Small intestine (tissue), 7 donors: ENCODE data around the gene TRHDE. TPM values are rescaled to one million over a fixed set of nuclear protein-coding genes. Genes with fewer than 3 reads are reported as not detected.

Experiments
- DNase-seq, 2 donors: peaks; one replicate each; pipeline versions ENCODE4 v3.0.0 to v3.0.0-alpha.2; 2013
- FAIRE-seq: peaks from 2 replicates; lab custom pipeline; 2012; peaks lifted over from hg19 to GRCh38; lab: Jason Lieb, UNC
- H3K27ac ChIP-seq, 3 donors: one replicate each; pipeline ENCODE4 v1.5.1; 2013; ENCODE audit warnings: low read length in 2 of 3, mild to moderate bottlenecking in 2 of 3, control low read depth in 1 of 3, inconsistent platforms in 1 of 3, low read depth in 1 of 3, moderate library complexity in 1 of 3
- H3K27me3 ChIP-seq, 3 donors: one replicate each; pipeline ENCODE4 v1.6.1; 2013; ENCODE audit warnings: low read length in 3 of 3, inconsistent platforms in 1 of 3; ENCODE audit not compliant: control insufficient read depth in 3 of 3, insufficient read depth in 3 of 3
- H3K36me3 ChIP-seq, 3 donors: one replicate each; pipeline ENCODE4 v1.6.1; 2013; ENCODE audit warnings: low read length in 3 of 3, inconsistent platforms in 1 of 3, low read depth in 1 of 3, mild to moderate bottlenecking in 1 of 3, moderate library complexity in 1 of 3; ENCODE audit not compliant: control insufficient read depth in 3 of 3, insufficient read depth in 2 of 3
- H3K4me1 ChIP-seq, 3 donors: one replicate each; pipeline ENCODE4 v1.6.1; 2013; ENCODE audit warnings: low read length in 2 of 3, inconsistent platforms in 1 of 3, low read depth in 1 of 3, mild to moderate bottlenecking in 1 of 3, moderate library complexity in 1 of 3; ENCODE audit not compliant: control insufficient read depth in 3 of 3, insufficient read depth in 2 of 3
- H3K4me3 ChIP-seq, 3 donors: one replicate each; pipeline ENCODE4 v1.5.1; 2013; ENCODE audit warnings: low read length in 3 of 3, control low read depth in 1 of 3, inconsistent platforms in 1 of 3, low read depth in 1 of 3, mild to moderate bottlenecking in 1 of 3, moderate library complexity in 1 of 3
- H3K9me3 ChIP-seq, 2 donors: one replicate each; pipeline ENCODE4 v1.6.1; 2013; ENCODE audit warnings: low read depth in 1 of 2, low read length in 1 of 2; ENCODE audit not compliant: control insufficient read depth in 2 of 2, insufficient read depth in 1 of 2
- WGBS, 3 donors: extraction: QIAGEN DNeasy Blood & Tissue Kit; methylation state at CpG; one replicate each; pipeline ENCODE4 v1.1.7; 2013; 5-methylcytosine and 5-hydroxymethylcytosine counted together
- polyA plus RNA-seq, 4 donors: library from polyadenylated mRNA; stranded (reverse) in 3 of 4; unstranded in 1 of 4; fragments of 200-250 nt in 3 of 4; fragments of 120-200 nt in 1 of 4; gene quantifications; one replicate each; pipeline versions ENCODE4 v1.2.1 to v1.2.3, GENCODE V29; 2013
- donor health status: healthy with polysubstance abuse.
- donor health status: control.
- donor health status: control.
- donor health status: Bipolar disorder and iron deficiency.
- donor health status: healthy.

The TRHDE gene
- polyA plus RNA-seq, 4 donors, result 0.98 to 14.6 (median 1.8) TPM

- FAIRE-seq, result no peak
- peaks cover 0 to 34% (median 0%) of the 10 kb centered on the region in 3 donors for H3K4me1 ChIP-seq
- no peak for DNase-seq
- H3K9me3 ChIP-seq, result no peaks in the 10 kb centered on the region
- no peaks in the 10 kb centered on the region for H3K27me3 ChIP-seq
- WGBS, 3 donors, result 88 to 93% (median 92%) methylated on average over 6 of the region's 6 CpGs
- H3K36me3 ChIP-seq, result no peaks in the 10 kb centered on the region
- H3K4me3 ChIP-seq, result no peak overlapping the region
- H3K27ac ChIP-seq, result no peak overlapping the region
Observed at GRCh38 chr12:72307229-72307628, 35.1 kb downstream of the TRHDE start.

- no peaks in the 10 kb centered on the region for H3K9me3 ChIP-seq
- WGBS, 3 donors, result 77 to 84% (median 83%) methylated on average over 5 of the region's 5 CpGs
- H3K36me3 ChIP-seq, result no peaks in the 10 kb centered on the region
- FAIRE-seq (no peak), DNase-seq (peak in 1 of 2 donors; percentile 62)
- peak overlapping the region in 1 of 3 donors; percentile 19 for H3K27ac ChIP-seq
- H3K4me3 ChIP-seq, result no peak overlapping the region
- H3K27me3 ChIP-seq, result no peaks in the 10 kb centered on the region
- peaks cover 0 to 17% (median 0%) of the 10 kb centered on the region in 3 donors for H3K4me1 ChIP-seq
Observed at GRCh38 chr12:72311946-72312345, 39.8 kb downstream of the TRHDE start.

DNA sequence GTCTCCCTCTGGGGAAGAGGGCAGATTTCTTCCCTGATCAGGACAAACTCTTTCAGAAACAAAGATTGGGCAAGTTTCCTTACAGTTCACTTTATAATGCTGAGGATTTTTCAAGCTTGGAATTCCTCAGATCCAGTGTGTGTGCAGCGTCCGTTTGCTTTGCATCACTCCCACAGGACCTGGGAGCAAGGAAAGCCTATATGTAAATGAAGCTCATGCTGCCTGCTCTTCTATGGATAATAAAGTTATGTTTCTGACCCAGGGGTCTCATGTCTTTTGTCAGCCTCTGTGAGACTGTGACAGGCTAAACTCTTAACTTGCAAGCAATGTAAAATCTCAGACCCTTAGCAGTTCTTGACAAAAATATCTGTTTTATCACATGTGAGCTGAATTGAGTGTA is 41.6 kb downstream of the TRHDE start:
- no peak overlapping the region for H3K4me3 ChIP-seq
- no peaks in the 10 kb centered on the region for H3K9me3 ChIP-seq
- WGBS, 3 donors, result 42 to 51% (median 50%) methylated on average over 2 of the region's 2 CpGs
- DNase-seq (peak in 1 of 2 donors; percentile 11), FAIRE-seq (no peak)
- H3K4me1 ChIP-seq, result peaks cover 0 to 9% (median 0%) of the 10 kb centered on the region in 3 donors
- H3K27ac ChIP-seq, result no peak overlapping the region
- H3K27me3 ChIP-seq, result no peaks in the 10 kb centered on the region
- no peaks in the 10 kb centered on the region for H3K36me3 ChIP-seq

DNA sequence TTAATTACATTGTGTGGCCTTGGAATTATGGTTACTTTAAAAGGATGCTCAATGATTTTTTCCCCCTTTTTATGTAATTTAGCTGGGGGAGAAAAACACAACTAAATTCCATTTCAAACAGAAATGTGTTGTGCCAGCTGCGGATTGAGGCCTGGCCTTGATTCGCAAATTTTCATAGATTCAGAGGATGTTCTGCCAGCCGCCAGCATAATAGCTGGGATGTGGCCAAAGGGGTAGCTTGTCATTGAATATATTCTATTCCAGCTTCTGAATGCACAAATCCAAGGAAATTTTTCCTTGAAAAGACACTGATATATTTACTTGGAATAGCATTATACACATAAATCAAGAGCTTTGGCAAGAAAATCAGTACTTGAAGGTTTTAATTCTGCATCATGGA is 43.7 kb downstream of the TRHDE start:
- H3K36me3 ChIP-seq, result no peaks in the 10 kb centered on the region
- 89 to 96% (median 95%) methylated on average over 3 of the region's 3 CpGs for WGBS, 3 donors
- H3K4me1 ChIP-seq, result peaks cover 0 to 4% (median 0%) of the 10 kb centered on the region in 3 donors
- no peak for DNase-seq
- no peaks in the 10 kb centered on the region for H3K9me3 ChIP-seq
- FAIRE-seq, result no peak
- H3K4me3 ChIP-seq, result no peak overlapping the region
- H3K27ac ChIP-seq, result no peak overlapping the region
- H3K27me3 ChIP-seq, result no peaks in the 10 kb centered on the region

DNA sequence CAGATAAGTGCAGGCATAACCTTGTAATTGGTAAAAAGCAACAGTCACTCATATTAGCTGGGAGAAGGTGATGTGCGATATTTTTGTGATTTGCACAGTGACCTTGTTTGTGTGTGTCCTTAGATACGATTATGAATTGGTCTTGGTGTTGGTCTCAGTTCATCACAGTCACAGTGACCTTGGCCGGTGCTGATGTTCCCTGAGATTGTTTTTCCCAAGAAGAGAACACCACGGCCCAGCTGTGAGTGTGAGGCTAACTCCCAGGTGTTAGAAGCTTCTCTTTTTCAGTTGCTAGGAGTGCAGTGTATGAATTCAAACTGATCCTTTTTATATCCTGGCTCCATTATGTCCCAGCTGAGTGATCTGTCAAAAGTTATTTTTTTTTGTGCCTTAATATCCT is 46.2 kb downstream of the TRHDE start:
- H3K27ac ChIP-seq, result no peak overlapping the region
- 78 to 87% (median 82%) methylated on average over 4 of the region's 4 CpGs for WGBS, 3 donors
- H3K9me3 ChIP-seq, result no peaks in the 10 kb centered on the region
- H3K4me3 ChIP-seq, result no peak overlapping the region
- no peaks in the 10 kb centered on the region for H3K36me3 ChIP-seq
- no peak for DNase-seq
- no peak for FAIRE-seq
- no peaks in the 10 kb centered on the region for H3K27me3 ChIP-seq
- peaks cover 0 to 4% (median 0%) of the 10 kb centered on the region in 3 donors for H3K4me1 ChIP-seq

DNA sequence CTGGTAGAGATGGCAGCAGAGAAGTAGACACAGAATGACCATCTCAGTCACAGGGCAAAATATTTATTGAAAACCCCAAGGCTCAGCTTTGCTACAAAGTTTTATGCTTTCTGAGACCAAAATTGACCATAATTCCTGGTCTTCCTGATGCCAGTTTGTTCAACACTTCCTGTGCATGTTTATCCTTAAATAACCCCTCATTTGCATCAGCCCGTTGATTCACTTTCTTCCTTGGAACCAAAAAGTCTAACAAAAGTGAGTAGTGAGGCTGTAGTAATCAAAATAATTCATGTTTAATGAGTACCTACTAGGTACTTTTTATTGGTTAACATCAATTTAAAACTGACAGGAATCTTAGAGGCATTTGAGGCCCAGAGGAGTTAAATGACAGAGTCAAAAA is 51.7 kb downstream of the TRHDE start:
- no peaks in the 10 kb centered on the region for H3K27me3 ChIP-seq
- no peak overlapping the region for H3K4me3 ChIP-seq
- no peak for FAIRE-seq
- no peaks in the 10 kb centered on the region for H3K4me1 ChIP-seq
- 70 to 84% (median 73%) methylated on average over 1 of the region's 1 CpG for WGBS, 3 donors
- no peak overlapping the region for H3K27ac ChIP-seq
- DNase-seq, result no peak
- H3K9me3 ChIP-seq, result no peaks in the 10 kb centered on the region
- H3K36me3 ChIP-seq, result no peaks in the 10 kb centered on the region

DNA sequence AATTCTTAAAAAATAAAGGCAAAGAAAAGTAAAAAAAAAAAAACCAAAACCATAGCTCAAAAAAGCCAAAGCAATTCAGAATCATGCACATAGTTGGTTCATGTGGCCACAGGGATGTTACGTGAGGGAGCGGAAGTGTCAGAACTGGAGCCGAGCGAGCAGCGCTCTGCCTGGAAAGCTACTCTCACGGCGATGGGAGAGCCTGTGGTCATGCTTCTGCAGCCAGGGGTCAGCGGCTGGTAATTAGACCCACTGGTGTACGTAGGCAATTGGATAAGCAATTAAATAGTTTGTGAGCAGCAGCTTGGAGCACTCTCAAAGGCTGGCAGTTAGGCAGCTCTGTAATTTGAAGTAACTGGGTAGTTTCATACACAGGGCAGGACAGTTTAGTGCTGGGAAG is 58.1 kb downstream of the TRHDE start:
- Histone ChIP-seq H3K4me3 (no peak overlapping the region), H3K4me1 (no peaks in the 10 kb centered on the region), H3K36me3 (no peaks in the 10 kb centered on the region), H3K27me3 (no peaks in the 10 kb centered on the region), H3K27ac (no peak overlapping the region), H3K9me3 (no peaks in the 10 kb centered on the region)
- DNase-seq (no peak), FAIRE-seq (no peak)
- WGBS, 3 donors, result 77 to 88% (median 80%) methylated on average over 9 of the region's 9 CpGs

- no peak for FAIRE-seq
- no peak overlapping the region for H3K27ac ChIP-seq
Observed at GRCh38 chr12:72330784-72331183, 58.6 kb downstream of the TRHDE start.

DNA sequence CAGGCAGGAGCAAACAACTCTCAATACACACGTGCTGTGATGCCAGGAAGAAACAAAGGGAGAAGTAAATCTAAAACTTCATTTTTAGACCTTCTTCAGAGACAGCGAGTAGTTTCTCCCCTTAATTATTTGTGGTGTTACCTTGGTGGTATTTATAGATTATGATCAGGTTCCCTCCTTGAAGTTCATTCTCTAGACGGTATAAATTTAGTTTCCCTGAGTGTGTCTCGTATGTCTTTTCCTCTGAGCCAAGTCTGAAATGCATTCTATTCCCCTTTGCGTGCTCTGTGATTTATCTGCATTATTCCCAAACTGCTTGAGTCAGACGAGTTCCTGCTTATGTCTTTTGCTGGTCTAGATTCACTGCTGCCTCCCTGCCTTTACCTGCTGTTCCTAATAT is 65.2 kb downstream of the TRHDE start:
- no peaks in the 10 kb centered on the region for H3K9me3 ChIP-seq
- no peak overlapping the region for H3K27ac ChIP-seq
- DNase-seq, result no peak
- no peak for FAIRE-seq
- H3K4me1 ChIP-seq, result no peaks in the 10 kb centered on the region
- no peaks in the 10 kb centered on the region for H3K36me3 ChIP-seq
- no peak overlapping the region for H3K4me3 ChIP-seq
- H3K27me3 ChIP-seq, result no peaks in the 10 kb centered on the region
- WGBS, 3 donors, result 62 to 73% (median 68%) methylated on average over 6 of the region's 6 CpGs

More at GRCh38 chr12:72330784-72331183, 58.6 kb downstream of the TRHDE start:
- Histone ChIP-seq H3K4me3 (no peak overlapping the region), H3K4me1 (no peaks in the 10 kb centered on the region), H3K9me3 (no peaks in the 10 kb centered on the region), H3K36me3 (no peaks in the 10 kb centered on the region), H3K27me3 (no peaks in the 10 kb centered on the region)
- DNase-seq, result no peak
- 82 to 91% (median 84%) methylated on average over 4 of the region's 4 CpGs for WGBS, 3 donors
